Measurements from ENCODE around the gene SETBP1.

DNA sequence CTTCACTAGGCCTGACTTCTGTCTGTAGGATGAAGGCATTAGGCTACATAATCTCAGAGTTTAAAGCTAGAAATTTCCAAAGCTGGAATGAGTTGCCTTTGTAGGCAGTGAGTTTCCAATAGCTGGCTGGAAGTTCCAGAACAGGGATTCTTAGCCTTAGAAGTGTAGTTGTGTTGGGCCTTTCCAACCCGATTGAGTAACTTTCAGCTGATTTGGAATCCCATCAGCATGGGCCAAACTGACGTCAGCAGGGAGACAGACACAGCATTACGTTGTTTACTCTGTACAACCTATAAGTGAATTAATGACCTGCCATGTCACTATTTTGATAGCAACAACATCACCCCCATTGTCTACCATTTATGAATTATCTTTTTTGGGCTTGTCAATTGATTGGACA, 56.9 kb downstream of the SETBP1 start:
- TF ChIP-seq ZNF274 (IDR thresholded peaks at IDR 0.05; ENCODE audit: low read depth, low read length) (no peak), YY1 (IDR thresholded peaks at IDR 0.05; ENCODE audit: insufficient read depth, insufficient read length) (no peak)
